HG03097 (cell line): ENCODE measurements around the gene TBC1D22A.
"Not testable (repeated sequence)": the region's sequence is repeated elsewhere in the genome, so short reads cannot be mapped to it uniquely, and the experiment has no call there.

Source experiments
- ATAC-seq: cut with Tn5 transposase; IDR thresholded peaks from one replicate; pipeline ENCODE4 v1.9.1; 2021; ENCODE audit not compliant: unreplicated experiment, low FRiP score

TBC1D22A gene

DNA sequence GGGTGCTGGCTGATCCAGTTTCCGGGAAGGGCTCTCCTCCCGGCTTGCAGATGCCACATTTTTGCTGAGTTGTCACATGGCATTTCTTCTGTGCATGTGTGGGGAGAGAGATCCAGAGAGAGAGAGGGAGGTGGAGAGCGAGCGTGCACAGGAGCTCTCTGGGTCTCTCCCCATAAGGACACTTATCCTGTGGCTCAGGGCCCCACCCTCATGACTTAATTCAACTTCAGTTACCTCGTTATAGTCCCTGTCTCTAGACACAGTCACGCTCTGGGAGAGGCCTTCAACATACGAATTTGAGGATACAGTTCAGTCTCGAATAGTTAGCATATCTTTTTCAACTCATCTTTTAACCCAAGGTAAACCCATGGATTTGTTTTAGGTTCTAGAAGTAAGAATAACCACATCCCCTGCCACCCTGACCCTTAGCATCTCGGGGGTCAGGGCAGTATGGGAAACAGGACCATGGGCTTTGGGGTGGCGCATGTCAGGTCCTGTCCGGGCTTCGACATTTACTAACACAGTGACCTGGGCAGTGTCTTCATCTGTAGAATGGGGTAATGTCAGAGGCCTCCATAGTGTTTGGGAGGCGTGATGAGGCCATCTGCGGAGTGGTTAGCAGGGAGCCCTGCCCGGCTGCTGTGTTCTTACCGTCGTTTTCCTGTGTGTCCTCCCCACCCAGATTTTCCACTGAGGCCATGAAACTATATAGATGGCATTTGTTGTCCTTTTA, 46.9 kb downstream of the TBC1D22A start:
- ATAC-seq = no peak

DNA sequence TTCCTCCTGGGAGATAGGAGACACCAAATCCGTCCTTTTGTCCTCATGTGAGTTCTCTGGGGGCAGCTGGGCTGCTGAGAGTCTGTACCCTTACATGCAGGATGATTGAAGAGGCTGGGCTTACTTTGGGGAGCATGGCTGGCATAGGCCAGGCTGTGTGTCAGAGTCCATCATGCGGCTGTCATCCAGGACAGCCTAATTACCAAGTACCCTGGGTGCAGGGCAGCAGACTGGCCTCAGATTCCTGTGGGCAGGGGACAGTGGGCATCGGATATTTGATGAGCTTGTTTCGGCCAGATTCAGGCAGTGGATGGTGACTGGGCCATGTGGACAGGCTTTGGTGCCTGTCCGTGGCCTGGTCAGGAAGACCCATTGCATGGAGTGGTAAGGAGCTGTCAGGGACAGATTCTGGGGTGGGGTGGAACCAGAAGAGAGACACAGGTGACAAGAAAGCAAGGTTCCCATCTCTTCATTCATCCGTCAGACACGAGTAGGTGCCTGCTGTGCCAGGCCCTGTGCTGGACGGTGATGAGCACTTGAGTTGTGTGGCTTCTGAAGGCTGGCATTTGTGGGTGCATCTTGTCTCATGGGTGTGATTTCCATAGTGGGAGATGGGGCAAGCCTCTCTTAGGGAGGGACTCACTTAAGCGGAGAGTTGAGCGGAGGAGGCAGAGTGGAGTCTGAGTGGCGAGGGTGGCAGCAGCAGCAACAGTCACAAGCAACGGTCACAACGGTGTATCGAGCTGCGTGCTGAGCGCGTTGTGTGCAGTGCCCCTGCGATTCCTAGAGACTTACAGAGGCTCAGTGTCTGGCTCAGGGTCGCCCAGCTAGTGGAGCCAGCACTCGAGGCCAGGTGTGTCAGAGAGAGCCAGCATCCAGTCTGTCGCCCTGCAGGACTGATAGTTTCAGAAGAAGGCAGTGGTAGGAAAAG, 48.7 kb downstream of the TBC1D22A start:
- ATAC-seq = no peak

DNA sequence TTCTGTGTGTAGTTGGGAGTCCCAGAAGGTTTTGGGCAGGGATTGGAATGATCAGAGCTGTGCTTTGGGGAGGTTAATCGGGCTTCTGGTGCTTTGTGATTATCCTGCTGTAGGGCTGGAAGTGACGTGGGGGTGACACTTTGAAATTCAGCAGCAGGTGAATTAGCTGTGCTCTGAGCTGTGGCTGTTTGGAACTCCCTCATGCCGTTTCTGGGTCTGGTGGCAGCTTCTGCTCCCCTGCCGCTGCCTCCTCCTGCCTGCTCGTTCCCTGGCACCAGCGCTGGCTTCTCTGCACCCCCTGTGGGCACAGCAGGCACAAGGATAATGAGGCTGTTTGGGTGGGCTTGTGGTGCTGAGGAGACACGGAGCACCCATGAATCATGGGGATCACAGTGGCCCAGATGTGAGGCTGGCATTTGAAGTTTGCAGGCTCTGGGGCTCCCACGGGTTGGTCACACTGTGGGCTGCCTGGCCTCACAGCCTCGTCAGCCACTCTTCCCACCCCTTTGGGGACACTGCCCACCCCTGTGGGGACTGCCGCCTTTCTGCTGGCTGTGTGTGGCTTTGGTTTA, 49.7 kb downstream of the TBC1D22A start:
- ATAC-seq = no peak

GRCh38 chr22:46812788-46813187, 50.3 kb downstream of the TBC1D22A start:
- ATAC-seq = no peak

DNA sequence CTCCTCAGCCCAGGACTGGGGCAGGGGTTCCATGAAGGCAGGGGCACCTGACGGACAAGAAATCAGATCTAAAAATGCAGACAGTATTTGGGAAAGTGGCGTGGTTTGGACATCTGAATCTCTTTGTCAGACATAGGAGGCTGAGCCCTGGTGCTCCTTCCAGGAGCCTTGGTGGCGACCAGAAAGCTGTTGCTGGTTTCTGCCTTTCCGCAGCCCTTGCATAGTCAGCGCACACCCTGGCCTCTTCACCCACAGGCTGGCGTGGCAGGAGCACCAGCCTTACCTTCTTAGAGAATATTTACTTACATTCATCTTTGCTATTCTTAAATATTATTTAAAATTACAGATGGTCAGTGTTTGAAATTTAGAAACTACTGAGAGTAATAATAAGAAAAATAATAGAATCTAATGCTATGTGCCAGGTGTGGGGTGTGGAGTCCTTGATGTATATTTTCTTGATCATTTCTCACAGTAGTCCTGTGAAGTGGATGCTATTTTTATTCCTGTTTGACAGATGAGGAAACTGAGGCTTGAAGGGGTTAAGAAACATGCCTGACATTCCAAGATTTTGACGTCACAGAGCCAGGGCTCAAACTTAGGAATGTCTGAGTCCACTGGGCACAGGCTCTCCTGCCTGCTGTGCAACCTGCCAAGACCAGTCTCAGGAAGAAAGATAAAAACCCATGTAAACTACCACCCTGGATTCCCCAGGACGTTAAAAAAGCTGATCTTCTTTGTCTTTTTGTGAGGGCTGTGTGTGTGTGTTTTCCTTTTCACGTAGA, 51.6 kb downstream of the TBC1D22A start:
- ATAC-seq = no peak

GRCh38 chr22:46815132-46815531, 52.7 kb downstream of the TBC1D22A start:
- no peak for ATAC-seq

DNA sequence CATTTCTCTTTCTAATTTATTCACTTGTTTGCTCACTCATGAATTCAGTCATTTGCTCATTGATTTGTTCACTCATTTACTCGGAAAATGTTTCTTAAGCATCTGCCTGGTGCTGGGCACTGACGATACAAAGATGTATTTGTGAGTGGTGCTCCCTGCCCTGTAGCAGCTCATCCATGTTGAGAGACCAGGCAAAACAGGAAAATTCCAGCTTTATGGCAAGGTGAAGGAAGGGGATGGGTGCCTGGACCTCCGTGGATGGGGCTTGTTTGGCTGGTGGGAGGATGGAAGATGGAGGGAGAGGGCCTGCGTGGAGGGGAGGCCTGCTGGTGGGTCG, 53.1 kb downstream of the TBC1D22A start:
- no peak for ATAC-seq

GRCh38 chr22:46815896-46816731, 53.7 kb downstream of the TBC1D22A start:
- no peak for ATAC-seq

DNA sequence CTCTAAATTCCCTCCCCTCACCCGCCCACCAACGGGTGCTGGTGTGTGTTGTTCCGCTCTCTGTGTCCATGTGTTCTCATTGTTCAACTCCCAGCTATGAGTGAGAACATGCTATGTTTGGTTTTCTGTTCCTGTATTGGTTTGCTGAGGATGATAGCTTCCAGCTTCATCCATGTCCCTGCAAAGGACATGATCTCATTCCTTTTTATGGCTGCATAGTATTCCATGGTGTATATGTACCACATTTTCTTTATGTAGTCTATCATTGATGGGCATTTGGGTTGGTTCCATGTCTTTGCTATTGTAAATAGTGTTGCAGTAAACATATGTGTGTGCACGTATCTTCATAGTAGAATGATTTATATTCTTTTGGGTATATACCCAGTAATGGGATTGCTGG, 54.9 kb downstream of the TBC1D22A start:
- ATAC-seq = not testable (repeated sequence)

DNA sequence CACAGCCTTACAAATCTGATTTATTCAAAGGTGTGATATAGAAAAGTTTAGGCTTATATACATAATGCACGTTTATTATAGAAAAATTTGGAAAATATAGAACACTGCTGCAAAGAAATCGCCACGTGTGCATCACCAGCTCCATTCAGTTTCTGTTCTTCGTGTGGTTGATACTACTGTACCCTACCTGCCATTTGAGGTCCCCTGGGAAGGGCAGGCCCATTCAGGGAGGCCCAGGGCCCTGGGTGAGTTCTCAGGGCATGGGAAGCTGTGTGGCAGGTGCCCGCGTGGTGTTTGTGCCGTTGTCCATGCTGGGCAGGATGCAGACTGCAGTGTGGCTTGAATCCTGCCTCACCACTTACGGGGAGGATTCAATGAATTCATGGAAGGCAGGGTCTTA, 60.8 kb downstream of the TBC1D22A start:
- ATAC-seq = no peak

GRCh38 chr22:46823654-46824053, 61.2 kb downstream of the TBC1D22A start:
- no peak for ATAC-seq

DNA sequence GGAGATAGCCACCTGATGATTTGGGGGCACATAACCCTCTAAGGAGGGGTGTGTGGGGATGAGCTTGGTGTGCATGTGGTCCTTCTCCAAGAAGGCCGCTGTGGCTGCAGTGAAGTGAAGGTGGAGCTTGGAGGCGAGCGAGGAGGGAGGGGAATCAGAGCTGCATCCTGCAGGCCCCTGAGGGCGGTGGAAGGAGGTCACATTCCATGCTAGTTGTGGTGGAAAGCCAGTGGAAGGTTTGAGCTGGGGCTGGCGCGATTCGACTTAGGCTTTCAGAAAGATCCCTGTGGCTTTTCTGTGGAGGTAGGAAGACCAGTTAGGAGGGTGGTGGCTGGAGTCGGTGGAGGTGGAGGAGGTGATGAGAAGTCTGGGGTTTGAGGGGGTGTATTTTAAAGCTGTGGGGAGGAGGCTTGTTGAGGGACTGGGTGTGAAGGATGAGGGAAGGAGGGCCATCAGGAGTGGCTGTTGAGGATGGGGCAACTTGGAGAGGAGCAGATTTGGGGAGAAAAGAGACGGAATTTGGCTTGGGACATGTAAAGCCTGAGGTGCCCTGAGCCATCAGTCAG, 62.0 kb downstream of the TBC1D22A start:
- ATAC-seq = no peak

DNA sequence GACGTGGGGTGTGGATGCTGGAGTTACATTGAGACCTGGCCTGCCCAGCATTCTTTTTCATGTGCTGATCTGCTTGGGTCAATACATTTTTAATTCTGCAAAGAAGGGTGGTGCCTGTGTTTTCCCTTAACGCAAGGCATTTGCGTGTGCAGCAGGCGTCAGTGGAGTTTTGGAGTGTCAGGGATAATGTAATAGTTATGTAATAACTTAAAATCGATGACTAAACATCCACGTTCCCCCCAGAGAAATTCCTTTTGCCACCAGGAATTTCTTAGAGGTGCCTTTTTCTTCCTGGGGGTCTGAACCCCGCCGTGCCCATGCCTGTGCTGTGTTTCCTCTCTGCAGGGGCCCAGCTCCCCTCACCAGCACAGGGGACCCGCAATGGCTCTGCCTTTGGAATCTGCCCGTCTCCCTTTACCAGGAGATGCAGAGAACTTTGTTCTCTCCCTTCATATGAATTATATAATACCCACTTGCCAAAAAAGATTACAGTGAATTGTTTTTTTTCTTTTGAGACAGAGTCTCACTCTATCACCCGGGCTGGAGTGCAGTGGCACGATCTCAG, 62.6 kb downstream of the TBC1D22A start:
- no peak for ATAC-seq

- ATAC-seq = no peak
Observed at GRCh38 chr22:46826438-46827135, 64.1 kb downstream of the TBC1D22A start.

GRCh38 chr22:46827136-46827780, 64.8 kb downstream of the TBC1D22A start:
- no peak for ATAC-seq

DNA sequence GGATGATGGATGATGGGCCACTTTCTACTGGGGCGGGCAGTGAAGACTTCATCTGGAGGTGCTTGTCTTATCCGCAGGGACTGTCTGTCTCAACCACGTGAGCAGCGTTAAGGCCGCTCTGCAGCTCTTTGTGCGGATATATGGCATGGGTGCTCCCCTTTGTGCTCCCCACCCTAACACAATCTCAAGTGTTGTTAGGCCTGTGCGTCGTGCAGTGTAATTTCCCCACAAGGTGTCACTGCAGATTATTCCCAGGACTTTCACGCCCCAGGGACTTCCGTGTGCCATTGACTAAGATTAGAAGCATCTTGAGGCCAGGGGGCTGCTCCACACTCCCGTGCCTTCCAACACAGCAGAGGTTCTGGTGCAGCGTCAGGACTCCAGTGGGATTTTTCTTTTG, 65.3 kb downstream of the TBC1D22A start:
- no peak for ATAC-seq

GRCh38 chr22:46828323-46828900, 66.0 kb downstream of the TBC1D22A start:
- no peak for ATAC-seq
